Uterus (tissue), 4 donors: ENCODE data around the gene PTPRJ. TPM values are rescaled to one million over a fixed set of nuclear protein-coding genes. Genes with fewer than 3 reads are reported as not detected.

ENCODE experiments used
- DNase-seq, 2 donors: peaks; one replicate each; pipeline ENCODE4 v3.0.0-alpha.2; 2019 to 2020
- H3K27ac ChIP-seq, 2 donors: fragments of 200-600 bp; sonication (generic); 1 replicate in 1 of 2; 2 replicates in 1 of 2; pipeline ENCODE4 v1.5.1; 2016 to 2018
- H3K27me3 ChIP-seq, 2 donors: fragments of 200-600 bp; sonication (generic); one replicate each; pipeline ENCODE4 v1.5.1; 2018 to 2019; ENCODE audit warnings: control low read depth in 1 of 2
- H3K36me3 ChIP-seq, 2 donors: fragments of 200-600 bp; sonication (generic); one replicate each; pipeline ENCODE4 v1.5.1; 2019; ENCODE audit warnings: control low read depth in 1 of 2
- H3K4me1 ChIP-seq, 2 donors: fragments of 200-600 bp; sonication (generic); one replicate each; pipeline ENCODE4 v1.5.1; 2018 to 2019; ENCODE audit warnings: control low read depth in 1 of 2
- H3K4me3 ChIP-seq, 2 donors: fragments of 200-600 bp; sonication (generic); 1 replicate in 1 of 2; 2 replicates in 1 of 2; pipeline ENCODE4 v1.5.1; 2018 to 2019; ENCODE audit warnings: mild to moderate bottlenecking in 1 of 2
- H3K9me3 ChIP-seq, 2 donors: fragments of 200-600 bp; sonication (generic); one replicate each; pipeline ENCODE4 v1.5.1; 2019; ENCODE audit warnings: control low read depth in 1 of 2
- CTCF ChIP-seq, 4 experiments: fragments of 200-600 bp in 2 of 4; fragments of 450-650 bp in 2 of 4; sonication (generic) in 2 of 4; IDR thresholded peaks; one replicate each; pipeline ENCODE4 v1.5.1; 2016 to 2019; ENCODE audit warnings: antibody characterized with exemption in 4 of 4, mild to moderate bottlenecking in 2 of 4, moderate library complexity in 1 of 4
- POLR2A ChIP-seq, 2 donors: fragments of 450-650 bp; IDR thresholded peaks; one replicate each; pipeline ENCODE4 v1.6.1; 2016; ENCODE audit warnings: antibody characterized with exemption in 2 of 2, mild to moderate bottlenecking in 1 of 2, moderate library complexity in 1 of 2
- intact Hi-C: fragments of 100-400 bp; cut with DNase I; formaldehyde crosslinking; loops from one replicate; pipeline ENCODE4 v1.15.1; 2023; ENCODE audit warnings: low total_unique reads
- total RNA-seq, 4 donors: library from RNA; depleted of rRNA in 3 of 4; stranded (reverse); fragments of >200 nt in 3 of 4; gene quantifications; one replicate each; pipeline versions ENCODE4 v1.1.0 to v1.2.4, GENCODE V29; 2014 to 2023
- donor health status: DM: yes; HTN: yes; CAD: no.

PTPRJ gene
- total RNA-seq, 4 donors from 2014 or later, result 2.1 to 22.1 (median 7.1) TPM

GRCh38 chr11:48056325-48057183 is 76.2 kb downstream of the PTPRJ start:
- no peaks in the 10 kb centered on the region for H3K27me3 ChIP-seq
- no peaks in the 10 kb centered on the region for H3K36me3 ChIP-seq
- H3K27ac ChIP-seq, result no peak overlapping the region
- H3K9me3 ChIP-seq, result no peaks in the 10 kb centered on the region
- DNase-seq, result no peak
- no peak overlapping the region for H3K4me3 ChIP-seq
- no peak for TF ChIP-seq CTCF (IDR thresholded peaks at IDR 0.05)
- no peak for TF ChIP-seq POLR2A (IDR thresholded peaks at IDR 0.05)
- intact Hi-C loops, result no loop called here
- no peaks in the 10 kb centered on the region for H3K4me1 ChIP-seq

- no peaks in the 10 kb centered on the region for H3K4me1 ChIP-seq
- intact Hi-C loops, result no loop called here
- H3K4me3 ChIP-seq, result no peak overlapping the region
- H3K27me3 ChIP-seq, result no peaks in the 10 kb centered on the region
- TF ChIP-seq CTCF (IDR thresholded peaks at IDR 0.05) (no peak), POLR2A (IDR thresholded peaks at IDR 0.05) (no peak)
- H3K27ac ChIP-seq, result no peak overlapping the region
- DNase-seq, result no peak
- H3K9me3 ChIP-seq, result no peaks in the 10 kb centered on the region
- H3K36me3 ChIP-seq, result no peaks in the 10 kb centered on the region
Observed at GRCh38 chr11:48058064-48058463, 77.7 kb downstream of the PTPRJ start.

GRCh38 chr11:48058788-48059187 is 78.4 kb downstream of the PTPRJ start:
- no peaks in the 10 kb centered on the region for H3K27me3 ChIP-seq
- H3K9me3 ChIP-seq, result no peaks in the 10 kb centered on the region
- no peak overlapping the region for H3K4me3 ChIP-seq
- TF ChIP-seq POLR2A (IDR thresholded peaks at IDR 0.05), result no peak
- TF ChIP-seq CTCF (IDR thresholded peaks at IDR 0.05), result no peak
- H3K27ac ChIP-seq, result no peak overlapping the region
- H3K36me3 ChIP-seq, result no peaks in the 10 kb centered on the region
- intact Hi-C loops, result no loop called here
- H3K4me1 ChIP-seq, result no peaks in the 10 kb centered on the region
- no peak for DNase-seq

- DNase-seq, result no peak
- intact Hi-C loops, result no loop called here
- Histone ChIP-seq H3K36me3 (no peaks in the 10 kb centered on the region), H3K9me3 (no peaks in the 10 kb centered on the region), H3K4me1 (peaks cover 0 to 6% of the 10 kb centered on the region in 2 donors), H3K27ac (peak overlapping the region in 1 of 2 donors; percentile 80), H3K27me3 (no peaks in the 10 kb centered on the region), H3K4me3 (no peak overlapping the region)
- no peak for TF ChIP-seq CTCF (IDR thresholded peaks at IDR 0.05)
- TF ChIP-seq POLR2A (IDR thresholded peaks at IDR 0.05), result no peak
Observed at GRCh38 chr11:48062649-48063048, 82.3 kb downstream of the PTPRJ start.

GRCh38 chr11:48063424-48063978 is 83.1 kb downstream of the PTPRJ start:
- peak overlapping the region; percentile 63 to 80 for H3K27ac ChIP-seq
- H3K27me3 ChIP-seq, result no peaks in the 10 kb centered on the region
- intact Hi-C loops, result no loop called here
- peaks cover 0 to 6% of the 10 kb centered on the region in 2 donors for H3K4me1 ChIP-seq
- H3K9me3 ChIP-seq, result no peaks in the 10 kb centered on the region
- DNase-seq, result peak; percentile 28 to 43
- no peak overlapping the region for H3K4me3 ChIP-seq
- no peak for TF ChIP-seq POLR2A (IDR thresholded peaks at IDR 0.05)
- no peak for TF ChIP-seq CTCF (IDR thresholded peaks at IDR 0.05)
- no peaks in the 10 kb centered on the region for H3K36me3 ChIP-seq
